Astrocyte (in vitro differentiated cells and primary cell): ENCODE results near the gene SCNN1B. TPM values are rescaled to one million over a fixed set of nuclear protein-coding genes. Genes with fewer than 3 reads are reported as not detected.

Experiments used
- DNase-seq: peaks from one replicate; pipeline ENCODE4 v3.0.0-alpha.2; 2010; ENCODE audit warnings: low read depth
- FAIRE-seq: peaks from 2 replicates; lab custom pipeline; 2011; peaks lifted over from hg19 to GRCh38; lab: Jason Lieb, UNC
- H2AFZ ChIP-seq: 2 replicates; pipeline ENCODE4 v1.6.0; 2012; ENCODE audit warnings: low read depth, low read length, inconsistent platforms
- H3K27ac ChIP-seq: 2 replicates; pipeline ENCODE4 v1.5.1; 2011; ENCODE audit warnings: low read depth, low read length, inconsistent platforms
- H3K27me3 ChIP-seq: 2 replicates; pipeline ENCODE4 v1.6.0; 2011; ENCODE audit warnings: low read length, inconsistent platforms; ENCODE audit not compliant: insufficient read depth
- H3K36me3 ChIP-seq: 2 replicates; pipeline ENCODE4 v1.5.1; 2011; ENCODE audit warnings: low read length, inconsistent platforms; ENCODE audit not compliant: insufficient read depth
- H3K4me1 ChIP-seq: 2 replicates; pipeline ENCODE4 v1.5.1; 2011; ENCODE audit warnings: low read length, inconsistent platforms; ENCODE audit not compliant: insufficient read depth
- H3K4me2 ChIP-seq: 2 replicates; pipeline ENCODE4 v1.6.0; 2012; ENCODE audit warnings: low read length, inconsistent platforms
- H3K4me3 ChIP-seq: 2 replicates; pipeline ENCODE4 v1.5.1; 2011; ENCODE audit warnings: low read depth, mild to moderate bottlenecking, low read length, inconsistent platforms; ENCODE audit not compliant: insufficient read depth
- H3K79me2 ChIP-seq: 2 replicates; pipeline ENCODE4 v1.6.0; 2012; ENCODE audit warnings: mild to moderate bottlenecking, low read length, inconsistent platforms; ENCODE audit not compliant: insufficient read depth
- H3K9ac ChIP-seq: 2 replicates; pipeline ENCODE4 v1.6.0; 2012; ENCODE audit warnings: mild to moderate bottlenecking, low read length, inconsistent platforms
- H3K9me3 ChIP-seq: 2 replicates; pipeline ENCODE4 v1.5.1; 2012; ENCODE audit warnings: low read depth, mild to moderate bottlenecking, low read length, inconsistent platforms; ENCODE audit not compliant: insufficient read depth
- H4K20me1 ChIP-seq: 2 replicates; pipeline ENCODE4 v1.6.0; 2012; ENCODE audit warnings: low read length, inconsistent platforms; ENCODE audit not compliant: insufficient read depth
- H3K27ac Mint-ChIP-seq: one replicate; pipeline ENCODE4 v1.8.0; 2021; ENCODE audit warnings: mild to moderate bottlenecking, mixed read lengths; ENCODE audit not compliant: unreplicated experiment
- H3K27me3 Mint-ChIP-seq: one replicate; pipeline ENCODE4 v1.8.0; 2021; ENCODE audit warnings: low read depth, mixed read lengths; ENCODE audit not compliant: unreplicated experiment
- H3K36me3 Mint-ChIP-seq: one replicate; pipeline ENCODE4 v1.8.0; 2021; ENCODE audit warnings: low read depth, mixed read lengths; ENCODE audit not compliant: unreplicated experiment
- H3K4me1 Mint-ChIP-seq: one replicate; pipeline ENCODE4 v1.8.0; 2021; ENCODE audit warnings: low read depth, mixed read lengths; ENCODE audit not compliant: unreplicated experiment
- H3K4me3 Mint-ChIP-seq: one replicate; pipeline ENCODE4 v1.8.0; 2021; ENCODE audit warnings: mild to moderate bottlenecking, moderate library complexity, mixed read lengths; ENCODE audit not compliant: unreplicated experiment
- H3K9me3 Mint-ChIP-seq: one replicate; pipeline ENCODE4 v1.8.0; 2021; ENCODE audit warnings: mild to moderate bottlenecking, mixed read lengths; ENCODE audit not compliant: unreplicated experiment
- CTCF ChIP-seq: IDR thresholded peaks from 2 replicates; pipeline ENCODE4 v1.5.1; 2011; ENCODE audit warnings: low read depth, mild to moderate bottlenecking, inconsistent platforms, low read length, moderate library complexity; ENCODE audit not compliant: insufficient read depth
- EZH2 ChIP-seq: IDR thresholded peaks from 2 replicates; pipeline ENCODE4 v1.6.1; 2012; ENCODE audit warnings: mild to moderate bottlenecking, low read length, inconsistent platforms; ENCODE audit not compliant: insufficient read depth
- total RNA-seq: library from RNA; stranded (reverse); gene quantifications from 2 replicates; pipeline ENCODE4 v1.2.1, GENCODE V29; 2021

The SCNN1B gene
- total RNA-seq, 1 donor from 2014 or later = not detected

- no peaks in the 10 kb centered on the region for H4K20me1 ChIP-seq
- H3K79me2 ChIP-seq = no peaks in the 10 kb centered on the region
- FAIRE-seq = no peak
- no peaks in the 10 kb centered on the region for H3K36me3 ChIP-seq
- H2AFZ ChIP-seq = no peak overlapping the region
- Mint-ChIP-seq H3K36me3 (no peaks in the 10 kb centered on the region), H3K4me3 (no peak overlapping the region), H3K4me1 (no peaks in the 10 kb centered on the region), H3K9me3 (no peaks in the 10 kb centered on the region), H3K27ac (no peak overlapping the region), H3K27me3 (peaks cover 38% of the 10 kb centered on the region)
- DNase-seq = no peak
- H3K27me3 ChIP-seq = no peaks in the 10 kb centered on the region
- no peak overlapping the region for H3K9ac ChIP-seq
- no peak overlapping the region for H3K4me3 ChIP-seq
- TF ChIP-seq CTCF (no peak), EZH2 (no peak)
- H3K4me1 ChIP-seq = no peaks in the 10 kb centered on the region
- no peak overlapping the region for H3K27ac ChIP-seq
- no peaks in the 10 kb centered on the region for H3K9me3 ChIP-seq
- no peak overlapping the region for H3K4me2 ChIP-seq
Observed at GRCh38 chr16:23374721-23375510, 72.8 kb downstream of the SCNN1B start.

GRCh38 chr16:23375643-23376042, 73.5 kb downstream of the SCNN1B start:
- Histone ChIP-seq H3K36me3 (no peaks in the 10 kb centered on the region), H3K4me1 (no peaks in the 10 kb centered on the region), H2AFZ (no peak overlapping the region), H4K20me1 (no peaks in the 10 kb centered on the region), H3K27me3 (no peaks in the 10 kb centered on the region), H3K9me3 (no peaks in the 10 kb centered on the region), H3K4me2 (no peak overlapping the region), H3K9ac (no peak overlapping the region), H3K79me2 (no peaks in the 10 kb centered on the region), H3K27ac (no peak overlapping the region), H3K4me3 (no peak overlapping the region)
- TF ChIP-seq EZH2 = no peak
- no peak for TF ChIP-seq CTCF
- H3K4me1 Mint-ChIP-seq = no peaks in the 10 kb centered on the region
- H3K36me3 Mint-ChIP-seq = no peaks in the 10 kb centered on the region
- H3K9me3 Mint-ChIP-seq = no peaks in the 10 kb centered on the region
- FAIRE-seq = no peak
- DNase-seq = no peak
- H3K27me3 Mint-ChIP-seq = peaks cover 33% of the 10 kb centered on the region
- H3K27ac Mint-ChIP-seq = no peak overlapping the region
- H3K4me3 Mint-ChIP-seq = no peak overlapping the region
